ENCODE results near the gene FAM47E. TPM values are rescaled to one million over a fixed set of nuclear protein-coding genes. Genes with fewer than 3 reads are reported as not detected.

The FAM47E gene
- total and polyA plus RNA-seq, 2 of the 13 experiments (the other 11 are each of a cell fraction or from before 2014, with no cell fraction given): 0.33 to 0.66 TPM

- Histone ChIP-seq H3K4me1 (ENCODE audit: insufficient read depth, low read length) (peaks cover 60% of the 10 kb centered on the region), H3K27me3 (ENCODE audit: control insufficient read depth in 1 of 2, insufficient read depth in 2 of 2, low read length in 2 of 2) (no peaks in the 10 kb centered on the region; a peak in 1 of 5 replicates), H3K27ac (ENCODE audit: extremely low read length, insufficient read depth, low read length) (no peak overlapping the region), H3K4me3 (replicated peaks in 1 of 3; ENCODE audit: insufficient read depth in 1 of 3, low read depth in 2 of 3, low read length in 3 of 3) (no peak overlapping the region), H3K79me2 (ENCODE audit: insufficient read depth, low read length) (peaks cover 65% of the 10 kb centered on the region), H3K9me3 (ENCODE audit: low read length) (no peaks in the 10 kb centered on the region), H3K4me2 (ENCODE audit: low read depth, low read length) (no peak overlapping the region), H2AFZ (ENCODE audit: low read length) (no peak overlapping the region), H3K36me3 (replicated peaks in 1 of 2; ENCODE audit: control insufficient read depth in 1 of 2, insufficient read depth in 2 of 2, low read length in 2 of 2) (no peaks in the 10 kb centered on the region), H4K20me1 (ENCODE audit: insufficient read depth, low read length) (no peaks in the 10 kb centered on the region), H3K9ac (ENCODE audit: insufficient read depth, low read depth, low read length) (no peak overlapping the region)
- CTCF ChIA-PET (ENCODE audit: low intra/inter-chr PET ratio, low total read pairs): no interaction called here
- 88% methylated on average over 4 of the region's 4 CpGs for WGBS (ENCODE audit: low lambda C conversion rate)
- no peak for FAIRE-seq
- POLR2A ChIA-PET: no interaction called here
- ATAC-seq: no peak
- intact Hi-C loops (cut with micrococcal nuclease; ENCODE audit: unreplicated experiment) (no loop called here), in situ Hi-C loops (cut with HindIII; ENCODE audit: extremely low pct_ligation_motif_present, low pct_unique_long_range_greater_than_20kb) (no loop called here)
- DNase-seq (ENCODE audit: low spot score): no peak
- TF ChIP-seq ZNF770 (CRISPR knock-in tag; IDR thresholded peaks at IDR 0.05) (no peak), TBP (CRISPR knock-in tag; IDR thresholded peaks at IDR 0.05) (no peak), RFXANK (CRISPR knock-in tag; IDR thresholded peaks at IDR 0.05) (no peak), TAF15 (IDR thresholded peaks at IDR 0.05; ENCODE audit: low read depth, low read length, poor library complexity, severe bottlenecking) (no peak), GABPA (IDR thresholded peaks at IDR 0.05; ENCODE audit: low read depth, low read length) (no peak), GABPA (CRISPR knock-in tag; IDR thresholded peaks at IDR 0.05; ENCODE audit: low read depth) (no peak), PBX3 (CRISPR knock-in tag; IDR thresholded peaks at IDR 0.05; ENCODE audit: borderline replicate concordance) (no peak), ZNF3 (CRISPR knock-in tag; IDR thresholded peaks at IDR 0.05) (no peak), TAF1 (CRISPR knock-in tag; IDR thresholded peaks at IDR 0.05) (no peak), TFDP1 (CRISPR knock-in tag; IDR thresholded peaks at IDR 0.05; ENCODE audit: borderline replicate concordance) (no peak), IRX3 (CRISPR knock-in tag; IDR thresholded peaks at IDR 0.05; ENCODE audit: borderline replicate concordance, low read depth) (no peak), ZNF552 (CRISPR knock-in tag; IDR thresholded peaks at IDR 0.05; ENCODE audit: borderline replicate concordance) (no peak), CENPT (CRISPR knock-in tag; IDR thresholded peaks at IDR 0.05; ENCODE audit: low read depth) (no peak), KDM3A (CRISPR knock-in tag; IDR thresholded peaks at IDR 0.05; ENCODE audit: low read depth) (no peak), ZBTB1 (CRISPR knock-in tag; IDR thresholded peaks at IDR 0.05; ENCODE audit: borderline replicate concordance) (no peak), SOX13 (IDR thresholded peaks at IDR 0.05) (no peak), SOX13 (CRISPR knock-in tag; conservative IDR thresholded peaks at IDR 0.05 in 1 of 2, IDR thresholded peaks at IDR 0.05 in 1 of 2) (no peak)
- BruUV-seq (replicated peaks): no TSS peak
Measured at GRCh38 chr4:76210452-76210851, 41.1 kb upstream of the FAM47E start.
